Stimulated activated CD8-positive, alpha-beta memory T cell treated with anti-CD3 and anti-CD28 coated beads, Interleukin-12 subunit alpha, Interleukin-12 subunit beta, amount 100 ng/mL, for 24 hours (primary cell): ENCODE data around the gene WNK1.
"Not testable (repeated sequence)": the region's sequence is repeated elsewhere in the genome, so short reads cannot be mapped to it uniquely, and the experiment has no call there.

Experiments
- DNase-seq: peaks from one replicate; pipeline ENCODE4 v3.0.0-alpha.2; 2020; ENCODE audit errors: extremely low read depth

WNK1 gene

GRCh38 chr12:749751-750270 is 2.6 kb upstream of the WNK1 start:
- no peak for DNase-seq

GRCh38 chr12:750366-751191 is 1.8 kb upstream of the WNK1 start:
- no peak for DNase-seq

- DNase-seq: peak; percentile 73
These were observed 984 bp upstream of the WNK1 start for GRCh38 chr12:751192-751998.

GRCh38 chr12:752695-753610 is 574 bp downstream of the WNK1 start:
- no peak for DNase-seq

- no peak for DNase-seq
These were observed 1.5 kb downstream of the WNK1 start for GRCh38 chr12:753611-754472.

GRCh38 chr12:754473-754820 is 2.1 kb downstream of the WNK1 start:
- no peak for DNase-seq

GRCh38 chr12:754851-755562 is 2.6 kb downstream of the WNK1 start:
- DNase-seq: no peak

- no peak for DNase-seq
These were observed 7.2 kb downstream of the WNK1 start for GRCh38 chr12:759628-760027.

- DNase-seq: no peak
These were observed 8.9 kb downstream of the WNK1 start for GRCh38 chr12:761256-761655.

GRCh38 chr12:765840-766239 is 13.5 kb downstream of the WNK1 start:
- no peak for DNase-seq

- no peak for DNase-seq
These were observed 16.1 kb downstream of the WNK1 start for GRCh38 chr12:768434-768833.

- DNase-seq: no peak
These were observed 18.1 kb downstream of the WNK1 start for GRCh38 chr12:770479-770878.

GRCh38 chr12:772056-772697 is 19.8 kb downstream of the WNK1 start:
- DNase-seq: no peak

GRCh38 chr12:774051-774614 is 21.8 kb downstream of the WNK1 start:
- no peak for DNase-seq

GRCh38 chr12:775973-776771 is 23.8 kb downstream of the WNK1 start:
- DNase-seq: not testable (repeated sequence)

GRCh38 chr12:776772-777373 is 24.5 kb downstream of the WNK1 start:
- DNase-seq: not testable (repeated sequence)

- no peak for DNase-seq
These were observed 25.2 kb downstream of the WNK1 start for GRCh38 chr12:777550-778047.

GRCh38 chr12:778615-779014 is 26.2 kb downstream of the WNK1 start:
- no peak for DNase-seq
